Lung (tissue), 12 donors: ENCODE data around the gene ACSF3. TPM values are rescaled to one million over a fixed set of nuclear protein-coding genes. Genes with fewer than 3 reads are reported as not detected.

Experiments used
- ATAC-seq: fragments of 200-7000 bp; cut with Tn5 transposase; one replicate; pipeline ENCODE4 v1.9.1; 2020; ENCODE audit warnings: moderate number of reproducible peaks; ENCODE audit not compliant: insufficient read depth, low FRiP score
- DNase-seq, 3 donors: peaks; one replicate each; pipeline ENCODE4 v3.0.0-alpha.2; 2013 to 2017
- H3K27ac ChIP-seq, 2 donors: one replicate each; pipeline ENCODE4 v1.5.1; 2013; ENCODE audit warnings: mild to moderate bottlenecking in 2 of 2, moderate library complexity in 2 of 2, control low read depth in 1 of 2, inconsistent platforms in 1 of 2, low read depth in 1 of 2, low read length in 1 of 2
- H3K27me3 ChIP-seq, 3 donors: one replicate each; pipeline ENCODE4 v1.5.1; 2013; ENCODE audit warnings: low read length in 2 of 3; ENCODE audit not compliant: control insufficient read depth in 3 of 3, insufficient read depth in 3 of 3
- H3K36me3 ChIP-seq, 4 donors: one replicate each; pipeline ENCODE4 v1.5.1; 2013; ENCODE audit warnings: low read length in 4 of 4, mild to moderate bottlenecking in 1 of 4, moderate library complexity in 1 of 4; ENCODE audit not compliant: control insufficient read depth in 4 of 4, insufficient read depth in 4 of 4
- H3K4me1 ChIP-seq, 5 donors: one replicate each; pipeline ENCODE4 v1.5.1; 2013; ENCODE audit warnings: low read length in 5 of 5, mild to moderate bottlenecking in 2 of 5, moderate library complexity in 1 of 5; ENCODE audit not compliant: control insufficient read depth in 5 of 5, insufficient read depth in 5 of 5
- H3K4me3 ChIP-seq: one replicate; pipeline ENCODE4 v1.5.1; 2013; ENCODE audit warnings: mild to moderate bottlenecking, control low read depth, moderate library complexity
- H3K9ac ChIP-seq, 2 donors: one replicate each; pipeline ENCODE4 v1.5.1; 2013; ENCODE audit warnings: low read length in 2 of 2, control low read depth in 1 of 2; ENCODE audit not compliant: insufficient read depth in 1 of 2
- H3K9me3 ChIP-seq, 4 donors: one replicate each; pipeline ENCODE4 v1.5.1; 2013; ENCODE audit warnings: low read length in 3 of 4, mild to moderate bottlenecking in 1 of 4, moderate library complexity in 1 of 4; ENCODE audit not compliant: control insufficient read depth in 4 of 4, insufficient read depth in 3 of 4
- WGBS, 2 donors: extraction: QIAGEN DNeasy Blood & Tissue Kit; methylation state at CpG; one replicate each; pipeline ENCODE4 v1.1.7; 2013; 5-methylcytosine and 5-hydroxymethylcytosine counted together
- polyA plus RNA-seq, 2 donors: library from polyadenylated mRNA; stranded (reverse); fragments of 200-250 nt; gene quantifications; one replicate each; pipeline ENCODE4 v1.2.1, GENCODE V29; 2013
- total RNA-seq, 2 donors: library from RNA; depleted of rRNA in 1 of 2; stranded (reverse); fragments of >200 nt in 1 of 2; gene quantifications; one replicate each; pipeline ENCODE4 v1.2.1, GENCODE V29; 2014 to 2021
- TF ChIP-seq, protein P1 (sequence below): IDR thresholded peaks from 2 replicates; pipeline ENCODE4 v1.5.1; 2012; ENCODE audit warnings: mild to moderate bottlenecking; ENCODE audit errors: control extremely low read depth, extremely low read depth
- donor health status: control.
- donor health status: control.
- donor health status: Bipolar disorder and iron deficiency.
- donor health status: healthy.
- donor health status: DM: yes; HTN: yes; CAD: no.

Gene ACSF3
- total and polyA plus RNA-seq, 4 donors, result 17.4 to 33.6 (median 31.2) TPM

DNA sequence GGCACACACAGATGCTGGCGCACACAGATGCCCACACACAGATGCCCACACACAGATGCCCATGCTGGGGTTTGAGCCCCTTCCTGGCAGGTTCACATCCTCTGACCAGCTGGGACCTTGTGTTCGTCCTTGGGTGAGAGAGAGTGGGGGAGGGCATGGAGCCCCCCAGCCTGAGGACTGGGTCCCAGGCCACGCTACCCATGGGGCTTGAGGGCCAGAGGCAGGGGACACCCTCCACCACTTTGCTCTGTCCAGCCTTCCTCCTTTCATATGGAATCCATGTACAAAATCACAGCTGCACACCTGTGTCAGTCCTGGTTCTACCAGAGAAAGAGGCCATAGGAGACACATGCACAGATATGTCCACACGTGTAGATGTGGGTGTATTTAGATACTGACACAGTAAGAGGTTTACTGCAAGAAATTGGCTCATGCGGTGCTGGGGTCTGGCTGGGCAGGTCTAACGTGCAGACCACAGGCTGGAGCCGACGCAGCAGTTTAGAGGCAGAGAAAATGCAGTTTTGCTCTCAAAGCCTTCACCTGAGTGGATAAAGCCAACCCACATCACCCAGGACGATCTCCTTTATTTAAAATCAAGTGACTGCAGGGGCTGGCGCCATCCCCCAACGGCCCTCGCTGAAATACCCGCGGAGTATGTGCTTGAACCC lies 95.8 kb downstream of the ACSF3 start:
- Histone ChIP-seq H3K9me3 (no peaks in the 10 kb centered on the region), H3K4me3 (no peak overlapping the region), H3K9ac (no peak overlapping the region), H3K27ac (no peak overlapping the region), H3K4me1 (peaks cover 0 to 3% (median 0%) of the 10 kb centered on the region in 5 donors), H3K27me3 (peaks cover 0 to 8% (median 3%) of the 10 kb centered on the region in 3 donors), H3K36me3 (no peaks in the 10 kb centered on the region)
- DNase-seq (no peak), ATAC-seq (no peak)
- 58 to 69% methylated on average over 14 of the region's 14 CpGs for WGBS, 2 donors
- TF ChIP-seq, protein P1, sequence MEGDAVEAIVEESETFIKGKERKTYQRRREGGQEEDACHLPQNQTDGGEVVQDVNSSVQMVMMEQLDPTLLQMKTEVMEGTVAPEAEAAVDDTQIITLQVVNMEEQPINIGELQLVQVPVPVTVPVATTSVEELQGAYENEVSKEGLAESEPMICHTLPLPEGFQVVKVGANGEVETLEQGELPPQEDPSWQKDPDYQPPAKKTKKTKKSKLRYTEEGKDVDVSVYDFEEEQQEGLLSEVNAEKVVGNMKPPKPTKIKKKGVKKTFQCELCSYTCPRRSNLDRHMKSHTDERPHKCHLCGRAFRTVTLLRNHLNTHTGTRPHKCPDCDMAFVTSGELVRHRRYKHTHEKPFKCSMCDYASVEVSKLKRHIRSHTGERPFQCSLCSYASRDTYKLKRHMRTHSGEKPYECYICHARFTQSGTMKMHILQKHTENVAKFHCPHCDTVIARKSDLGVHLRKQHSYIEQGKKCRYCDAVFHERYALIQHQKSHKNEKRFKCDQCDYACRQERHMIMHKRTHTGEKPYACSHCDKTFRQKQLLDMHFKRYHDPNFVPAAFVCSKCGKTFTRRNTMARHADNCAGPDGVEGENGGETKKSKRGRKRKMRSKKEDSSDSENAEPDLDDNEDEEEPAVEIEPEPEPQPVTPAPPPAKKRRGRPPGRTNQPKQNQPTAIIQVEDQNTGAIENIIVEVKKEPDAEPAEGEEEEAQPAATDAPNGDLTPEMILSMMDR, result no peak

DNA sequence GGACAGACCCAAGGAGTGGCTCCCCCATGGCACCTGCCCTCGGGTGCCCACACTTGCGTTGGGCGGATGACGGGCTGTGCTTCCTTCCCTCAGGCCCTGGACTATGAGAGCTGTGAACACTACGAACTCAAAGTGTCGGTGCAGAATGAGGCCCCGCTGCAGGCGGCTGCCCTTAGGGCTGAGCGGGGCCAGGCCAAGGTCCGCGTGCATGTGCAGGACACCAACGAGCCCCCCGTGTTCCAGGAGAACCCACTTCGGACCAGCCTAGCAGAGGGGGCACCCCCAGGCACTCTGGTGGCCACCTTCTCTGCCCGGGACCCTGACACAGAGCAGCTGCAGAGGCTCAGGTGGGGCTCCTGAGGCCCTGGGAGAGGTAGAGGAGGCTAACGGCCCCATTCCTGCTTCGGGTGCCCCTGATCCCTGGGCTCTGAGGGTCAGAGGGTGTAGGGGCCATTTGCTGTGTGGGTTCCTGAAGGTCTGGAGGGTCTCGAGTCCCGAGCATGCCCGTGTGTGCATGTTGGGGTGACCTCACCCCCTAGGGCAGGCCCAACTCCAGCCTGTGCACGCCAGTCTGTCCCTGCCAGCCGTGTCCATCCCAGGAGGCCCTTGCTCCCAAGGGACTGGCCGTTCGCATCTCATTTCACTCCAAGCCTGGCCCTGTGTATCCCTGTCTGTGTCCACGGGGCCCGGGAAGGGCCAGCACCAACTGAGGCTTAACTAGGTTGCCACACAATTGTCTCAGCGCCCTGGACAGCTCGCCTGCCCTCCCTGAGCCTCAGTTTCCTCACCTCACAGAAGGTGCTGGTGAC lies 96.7 kb downstream of the ACSF3 start:
- no peak for ATAC-seq

DNA sequence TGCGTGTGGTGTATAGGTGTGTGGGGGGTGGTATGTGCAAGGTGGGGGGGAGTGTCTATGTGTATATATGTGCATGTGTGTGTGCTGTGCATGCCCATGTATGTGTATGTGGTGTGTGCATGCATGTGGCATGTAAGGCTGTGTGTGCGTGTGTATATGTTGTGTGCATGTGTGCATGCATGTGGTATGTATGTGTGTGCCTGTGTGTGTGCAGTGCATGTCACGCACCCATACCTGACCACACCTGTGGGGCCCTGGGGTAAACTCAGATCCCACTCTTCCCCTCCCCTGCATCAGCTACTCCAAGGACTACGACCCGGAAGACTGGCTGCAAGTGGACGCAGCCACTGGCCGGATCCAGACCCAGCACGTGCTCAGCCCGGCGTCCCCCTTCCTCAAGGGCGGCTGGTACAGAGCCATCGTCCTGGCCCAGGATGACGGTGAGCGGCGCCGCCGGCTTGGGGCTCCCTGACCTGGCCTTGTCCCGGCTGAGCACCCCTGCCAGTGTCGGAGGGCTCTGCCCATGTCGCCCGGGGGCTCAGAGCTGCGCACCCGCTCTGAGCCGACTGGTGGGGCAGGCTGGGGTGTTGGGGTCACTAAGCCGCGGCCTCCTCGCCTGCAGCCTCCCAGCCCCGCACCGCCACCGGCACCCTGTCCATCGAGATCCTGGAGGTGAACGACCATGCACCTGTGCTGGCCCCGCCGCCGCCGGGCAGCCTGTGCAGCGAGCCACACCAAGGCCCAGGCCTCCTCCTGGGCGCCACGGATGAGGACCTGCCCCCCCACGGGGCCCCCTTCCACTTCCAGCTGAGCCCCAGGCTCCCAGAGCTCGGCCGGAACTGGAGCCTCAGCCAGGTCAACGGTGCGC lies 97.6 kb downstream of the ACSF3 start:
- Histone ChIP-seq H3K27ac (no peak overlapping the region), H3K4me3 (no peak overlapping the region), H3K9me3 (no peaks in the 10 kb centered on the region), H3K36me3 (no peaks in the 10 kb centered on the region), H3K9ac (no peak overlapping the region), H3K4me1 (peaks cover 0 to 3% (median 0%) of the 10 kb centered on the region in 5 donors), H3K27me3 (peaks cover 0 to 8% (median 3%) of the 10 kb centered on the region in 3 donors)
- TF ChIP-seq, protein P1, result no peak
- DNase-seq (peak in 1 of 3 donors; percentile 8), ATAC-seq (no peak)
- WGBS, 2 donors, result 47 to 66% methylated on average over 41 to 44 of the region's 44 CpGs

More for the DNA sequence above, 96.7 kb downstream of the ACSF3 start:
- peak in 1 of 3 donors; percentile 10 for DNase-seq
- WGBS, 2 donors, result 70 to 73% methylated on average over 28 of the region's 28 CpGs
- Histone ChIP-seq H3K36me3 (no peaks in the 10 kb centered on the region), H3K9ac (no peak overlapping the region), H3K4me3 (no peak overlapping the region), H3K27me3 (peaks cover 0 to 8% (median 3%) of the 10 kb centered on the region in 3 donors), H3K27ac (no peak overlapping the region), H3K4me1 (peaks cover 0 to 3% (median 0%) of the 10 kb centered on the region in 5 donors), H3K9me3 (no peaks in the 10 kb centered on the region)
- TF ChIP-seq, protein P1, result no peak
